ENCODE data around the gene RRM2.

GRCh38 chr2:10165282-10165681, 42.7 kb downstream of the RRM2 start:
- TF ChIP-seq CTCF (IDR thresholded peaks at IDR 0.05; ENCODE audit: poor library complexity, severe bottlenecking) = no peak
- TF ChIP-seq REST (IDR thresholded peaks at IDR 0.05; ENCODE audit: borderline replicate concordance) = no peak
- TF ChIP-seq EZH2 (IDR thresholded peaks at IDR 0.05; ENCODE audit: borderline replicate concordance, insufficient read depth, low read length, poor library complexity, severe bottlenecking) = no peak
- TF ChIP-seq TAF1 (IDR thresholded peaks at IDR 0.05; ENCODE audit: low read depth) = no peak
- TF ChIP-seq POLR2AphosphoS5 (IDR thresholded peaks at IDR 0.05) = no peak
- TF ChIP-seq EP300 (conservative IDR thresholded peaks at IDR 0.05; ENCODE audit: poor library complexity, severe bottlenecking) = no peak
- TF ChIP-seq RAD21 (conservative IDR thresholded peaks at IDR 0.05) = no peak
- no peak for TF ChIP-seq SMC3 (conservative IDR thresholded peaks at IDR 0.05; ENCODE audit: poor library complexity)
- TF ChIP-seq MXI1 (conservative IDR thresholded peaks at IDR 0.05; ENCODE audit: poor library complexity, severe bottlenecking) = no peak

All from neural cell (in vitro differentiated cells).